Stimulated activated CD4-positive, alpha-beta T cell treated with anti-CD3 and anti-CD28 coated beads, Interleukin-12 subunit alpha, Interleukin-12 subunit beta, amount 100 ng/mL, for 48 hours (primary cell): ENCODE results near the gene RUFY3.
A peak's percentile ranks its signal among the peaks of the same experiment; 100 is the strongest.
"Not testable (repeated sequence)": the region's sequence is repeated elsewhere in the genome, so short reads cannot be mapped to it uniquely, and the experiment has no call there.

Source experiments
- DNase-seq, 3 donors: peaks; one replicate each; pipeline ENCODE4 v3.0.0-alpha.2; 2020; ENCODE audit warnings: low read depth in 2 of 3, low spot score in 1 of 3

Gene RUFY3

DNA sequence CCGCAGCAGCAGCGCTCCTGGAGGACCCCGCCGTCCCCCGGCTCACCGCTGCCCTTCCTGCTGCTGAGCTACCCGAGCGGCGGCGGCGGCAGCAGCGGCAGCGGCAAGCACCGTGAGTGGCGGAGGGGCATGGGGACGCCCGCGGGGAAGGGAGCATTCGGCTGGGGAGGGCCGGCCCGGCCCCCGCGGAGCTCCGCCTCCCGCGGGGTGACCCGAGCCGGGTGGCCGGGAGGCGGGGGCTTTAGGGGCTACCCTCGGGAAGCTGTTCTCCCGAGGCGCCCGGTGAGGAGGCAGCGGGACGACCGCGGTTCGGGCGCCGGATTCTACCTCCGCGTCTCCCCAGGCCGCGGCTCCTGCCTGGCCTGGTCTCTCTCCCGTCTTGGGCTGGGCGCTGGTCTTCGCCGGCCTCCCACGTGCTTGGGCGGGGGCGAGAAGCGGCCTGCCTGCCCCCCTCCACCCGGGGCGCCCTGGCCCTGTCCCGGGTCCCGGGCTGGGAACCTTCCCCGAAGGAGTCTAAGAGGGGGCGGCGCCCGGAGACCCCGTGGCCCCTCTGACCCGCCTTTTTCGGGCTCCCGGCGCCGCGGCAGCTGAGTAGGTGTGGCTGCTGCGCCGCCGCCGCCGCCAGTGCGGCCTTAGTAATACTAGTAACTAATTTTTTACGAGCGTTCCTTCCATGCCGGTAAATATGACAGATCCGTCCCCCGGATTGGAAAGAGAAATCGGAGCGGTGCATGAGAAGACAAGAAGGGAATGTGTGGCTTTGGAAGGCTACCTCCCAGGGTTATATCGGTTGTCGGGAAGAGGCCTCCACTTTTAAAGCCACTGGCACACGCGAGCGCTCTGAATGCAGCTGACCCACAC is 16.4 kb upstream of the RUFY3 start:
- peak; percentile 34 to 64 (median 39) for DNase-seq

DNA sequence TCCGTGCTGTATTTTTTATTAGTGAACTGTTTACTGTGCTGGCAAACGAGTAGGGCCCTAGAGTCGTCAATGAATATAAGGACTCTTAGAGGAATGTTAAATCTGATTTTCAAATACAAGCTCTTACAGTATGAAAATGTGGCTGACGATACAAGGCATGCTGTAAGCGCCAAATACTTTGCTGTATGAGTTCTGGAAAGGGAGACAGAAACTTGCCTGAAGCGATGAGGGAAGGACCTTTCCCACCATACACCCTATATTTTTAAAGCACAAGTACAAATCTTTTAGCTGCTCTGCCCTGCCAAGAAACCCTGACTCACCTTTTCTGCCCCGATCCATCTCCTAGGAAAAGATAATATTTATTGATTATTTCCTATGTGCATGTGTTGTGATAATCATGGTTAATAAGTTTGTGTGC is 15.7 kb upstream of the RUFY3 start:
- no peak for DNase-seq

DNA sequence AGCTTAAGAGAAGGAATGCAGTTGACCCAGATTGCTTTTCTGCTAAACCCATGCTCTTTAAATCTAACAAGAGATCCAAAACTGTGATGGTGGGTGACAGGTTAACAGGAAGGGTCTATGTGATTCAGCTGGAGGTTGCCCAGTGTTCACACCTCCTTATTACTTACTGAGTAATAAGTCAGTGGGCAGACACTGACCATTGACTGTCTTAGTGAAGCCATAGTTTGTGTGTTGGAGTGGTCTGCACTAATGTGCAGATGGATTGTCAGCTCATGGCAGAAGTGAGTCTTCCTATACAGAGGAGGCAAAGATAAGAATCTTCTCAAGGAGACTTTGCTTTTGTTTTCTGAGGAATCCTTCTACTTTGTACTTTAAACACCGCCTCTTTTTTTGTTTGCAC is 15.2 kb upstream of the RUFY3 start:
- DNase-seq, result no peak

GRCh38 chr4:70709611-70710205 is 12.1 kb upstream of the RUFY3 start:
- no peak for DNase-seq

GRCh38 chr4:70711599-70711998 is 10.2 kb upstream of the RUFY3 start:
- DNase-seq, result no peak

DNA sequence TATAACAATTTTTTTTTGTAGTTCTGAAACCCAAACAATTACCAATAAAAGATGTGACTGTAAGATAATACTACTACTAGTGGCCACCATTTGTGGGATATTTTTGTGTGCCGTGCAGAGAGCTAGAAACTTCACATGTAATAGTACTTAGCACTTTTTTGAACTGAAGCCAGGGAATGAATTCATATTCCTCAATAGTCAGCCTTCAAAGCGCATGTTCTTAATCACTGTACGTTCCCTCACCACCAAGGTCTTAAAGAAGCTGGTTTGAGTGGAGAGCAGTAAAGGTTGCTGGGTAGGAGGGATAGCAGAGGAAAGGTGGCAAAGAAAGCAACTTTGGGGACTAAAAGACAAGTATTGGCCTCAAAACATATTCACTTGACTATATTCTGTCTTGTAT is 9.6 kb upstream of the RUFY3 start:
- DNase-seq, result no peak

GRCh38 chr4:70712604-70713452 is 8.9 kb upstream of the RUFY3 start:
- no peak for DNase-seq

DNA sequence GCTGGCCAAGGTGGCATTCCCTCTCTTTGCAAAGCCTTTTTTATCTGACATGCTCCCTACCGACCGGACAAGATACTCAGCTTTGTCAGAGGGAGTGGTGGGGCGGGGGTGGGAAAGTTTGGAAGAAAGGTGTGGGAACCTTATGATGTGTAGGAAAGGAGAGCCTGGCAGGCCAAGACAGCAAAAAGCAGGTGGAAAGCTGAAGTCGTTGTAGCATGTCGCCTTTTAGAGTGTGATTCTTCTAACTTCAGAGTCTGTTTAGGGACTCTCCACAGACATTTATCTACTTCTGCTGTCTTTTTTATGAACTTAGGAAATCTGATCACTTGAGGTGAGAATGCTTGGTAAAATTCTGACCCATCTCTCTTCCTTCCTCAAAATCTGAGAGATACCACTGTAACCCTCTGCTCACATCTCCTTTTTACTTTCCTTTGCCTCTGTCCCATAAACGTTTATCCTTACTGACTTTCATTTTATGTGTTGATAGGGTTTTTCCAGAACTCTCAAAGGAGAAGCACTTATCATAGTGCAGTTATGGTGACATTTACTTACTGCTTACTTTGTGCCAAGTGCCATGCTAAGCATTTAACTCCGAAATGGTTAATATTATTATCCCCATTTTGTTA is 8.2 kb upstream of the RUFY3 start:
- no peak for DNase-seq

DNA sequence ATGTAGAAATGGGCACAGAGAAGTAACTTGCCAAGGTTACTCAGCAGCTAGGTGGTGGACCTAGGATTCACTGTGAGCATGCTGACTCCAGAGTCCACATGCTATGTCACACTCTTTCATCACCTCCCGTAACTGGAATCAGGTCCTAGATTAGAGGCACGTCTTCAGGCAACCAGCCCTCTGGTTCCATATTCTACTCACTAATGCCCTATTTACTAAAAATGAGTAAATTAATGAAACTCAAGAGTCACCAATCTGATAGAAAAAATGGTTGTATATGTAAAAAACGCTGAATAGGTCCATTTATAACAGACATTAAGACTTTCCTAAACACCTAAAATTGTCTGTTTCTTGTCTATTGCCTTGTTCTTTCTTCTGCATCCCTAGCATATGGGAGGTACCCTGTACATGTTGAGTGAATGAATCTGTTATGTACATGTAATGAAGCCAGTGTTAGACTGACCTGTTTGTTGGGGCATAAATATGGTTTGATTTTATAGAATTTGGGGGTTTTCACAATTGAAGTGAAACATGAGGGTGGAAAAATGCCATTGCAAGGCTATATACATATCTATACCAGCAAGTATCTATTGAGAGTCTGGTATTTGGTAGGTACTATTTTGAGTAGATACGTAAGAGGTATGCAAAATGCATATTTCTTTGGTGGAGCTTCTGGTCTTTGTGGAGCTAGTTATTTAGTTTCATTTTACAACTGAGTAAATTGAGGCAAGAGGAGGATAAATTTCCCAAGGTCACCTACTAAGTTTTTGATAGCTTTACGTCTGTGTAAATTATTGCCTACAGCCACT is 7.5 kb upstream of the RUFY3 start:
- no peak for DNase-seq

GRCh38 chr4:70715097-70715496 is 6.7 kb upstream of the RUFY3 start:
- DNase-seq, result no peak

DNA sequence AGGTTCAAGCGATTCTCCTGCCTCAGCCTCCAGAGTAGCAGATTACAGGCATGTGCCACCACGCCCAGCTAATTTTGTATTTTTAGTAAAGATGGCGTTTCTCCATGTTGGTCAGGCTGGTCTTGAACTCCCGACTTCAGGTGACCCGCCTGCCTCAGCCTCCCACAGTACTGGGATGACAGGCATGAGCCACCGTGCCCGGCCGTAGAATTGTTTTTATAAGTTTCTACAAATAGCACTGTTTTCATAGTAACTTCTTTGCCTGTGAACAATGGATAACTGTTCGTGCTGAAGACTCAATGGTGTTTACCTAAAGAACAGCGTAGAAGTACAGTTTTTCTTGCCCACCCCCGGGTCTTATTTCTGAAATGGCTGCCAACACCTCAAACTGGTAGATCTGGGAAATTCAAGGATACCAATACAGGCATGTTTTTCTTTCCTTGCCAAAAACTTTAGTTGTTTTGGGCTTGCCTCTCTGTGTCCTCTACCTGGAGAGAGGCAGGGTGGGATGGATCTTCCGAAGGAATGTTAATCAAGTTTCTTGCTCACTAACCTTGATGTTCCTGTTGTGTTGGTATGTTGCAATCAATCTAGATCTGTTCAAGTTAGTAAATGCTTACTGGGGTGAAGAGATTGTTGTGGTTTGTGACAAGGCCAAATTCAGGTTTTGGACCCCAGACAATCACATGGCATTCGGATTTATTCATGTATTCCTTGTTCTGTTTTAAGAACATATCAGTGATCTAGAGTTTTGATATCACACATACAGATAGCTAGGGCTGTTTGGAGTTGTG is 2.8 kb upstream of the RUFY3 start:
- DNase-seq, result no peak

DNA sequence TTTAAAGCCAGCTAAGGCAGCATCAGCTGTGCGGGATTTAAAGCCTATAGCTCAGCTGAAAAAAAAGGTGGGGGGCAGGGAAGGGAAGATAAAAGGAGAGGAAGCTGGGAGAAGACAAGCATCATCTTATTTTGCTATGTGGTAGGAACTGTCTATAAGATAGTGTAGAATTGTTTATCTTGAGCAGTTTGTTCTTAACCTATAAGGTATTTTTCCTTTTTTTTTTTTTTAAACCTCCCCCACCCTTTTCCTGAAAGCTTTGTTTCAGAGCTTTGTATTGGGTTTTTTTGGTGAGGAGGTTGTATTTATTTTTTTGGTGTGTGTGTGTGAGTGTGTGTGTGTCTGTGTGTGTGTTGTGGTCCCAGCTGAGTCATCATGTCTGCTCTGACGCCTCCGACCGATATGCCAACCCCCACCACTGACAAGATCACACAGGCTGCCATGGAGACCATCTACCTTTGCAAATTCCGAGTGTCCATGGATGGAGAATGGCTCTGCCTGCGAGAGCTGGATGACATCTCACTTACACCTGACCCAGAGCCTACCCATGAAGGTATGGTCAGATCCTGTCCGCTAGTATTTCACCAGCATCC is 531 bp downstream of the RUFY3 start:
- no peak for DNase-seq

- no peak for DNase-seq
Measured at GRCh38 chr4:70724463-70724862, 2.7 kb downstream of the RUFY3 start.

- DNase-seq, result no peak
Measured at GRCh38 chr4:70725633-70726032, 3.9 kb downstream of the RUFY3 start.

- DNase-seq, result not testable (repeated sequence)
Measured at GRCh38 chr4:70726515-70726914, 4.8 kb downstream of the RUFY3 start.

DNA sequence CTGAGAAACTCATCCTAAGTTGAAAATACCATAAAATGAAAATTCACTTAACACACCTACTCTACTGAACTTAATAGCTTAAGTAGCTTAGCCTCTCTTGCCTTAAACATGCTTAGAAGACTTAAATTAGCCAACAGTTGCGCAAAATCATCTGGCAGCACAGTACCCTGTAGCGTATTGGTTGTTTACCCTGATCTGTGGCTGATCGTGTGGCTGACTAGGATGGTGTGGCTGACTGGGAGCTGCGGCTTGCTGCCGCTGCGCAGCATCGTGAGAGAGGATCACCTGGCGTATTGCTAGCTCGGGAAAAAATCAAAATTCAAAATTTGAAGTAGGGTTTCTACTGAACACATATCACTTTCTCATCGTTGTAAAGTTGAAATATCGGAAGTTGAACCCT is 6.3 kb downstream of the RUFY3 start:
- DNase-seq, result no peak

- DNase-seq, result not testable (repeated sequence)
Measured at GRCh38 chr4:70732878-70733277, 11.1 kb downstream of the RUFY3 start.

DNA sequence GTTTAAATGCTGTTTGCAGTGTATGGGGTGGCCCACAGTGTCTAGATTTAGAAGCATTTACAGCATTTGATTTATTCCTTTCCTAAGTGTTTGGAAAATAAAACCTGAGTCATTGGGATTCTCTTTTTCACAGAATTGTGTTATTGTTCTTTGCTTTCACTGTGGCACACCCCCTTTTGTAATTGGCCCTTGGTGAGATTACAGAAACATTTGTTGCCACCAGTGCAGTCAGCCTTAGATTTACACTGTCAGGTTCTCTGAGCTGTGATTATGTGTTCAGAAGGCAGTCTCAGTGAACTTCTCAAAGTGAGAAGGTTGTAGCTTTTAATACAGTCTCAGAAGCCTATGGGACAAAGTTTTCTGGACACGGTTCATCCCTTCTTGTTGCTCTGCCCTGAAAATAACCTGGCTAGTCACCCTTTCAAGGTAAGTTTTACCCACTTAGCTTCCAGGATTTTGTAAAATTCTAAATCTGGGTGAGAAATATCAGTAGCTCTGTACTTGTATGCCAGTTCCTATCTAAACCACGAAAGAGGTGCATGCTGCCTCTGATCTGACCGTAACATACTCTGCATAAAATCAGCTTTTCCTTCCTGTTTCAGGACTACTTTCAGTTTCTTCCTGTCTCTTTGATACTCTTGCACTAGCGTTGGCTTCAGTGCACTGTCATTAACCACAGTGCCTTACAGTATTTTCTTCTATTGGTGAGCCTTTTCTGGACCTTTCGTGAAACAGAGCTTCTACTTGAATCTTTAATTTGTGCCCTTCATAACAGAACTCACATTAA is 12.6 kb downstream of the RUFY3 start:
- peak in 1 of 3 donors; percentile 7 for DNase-seq

DNA sequence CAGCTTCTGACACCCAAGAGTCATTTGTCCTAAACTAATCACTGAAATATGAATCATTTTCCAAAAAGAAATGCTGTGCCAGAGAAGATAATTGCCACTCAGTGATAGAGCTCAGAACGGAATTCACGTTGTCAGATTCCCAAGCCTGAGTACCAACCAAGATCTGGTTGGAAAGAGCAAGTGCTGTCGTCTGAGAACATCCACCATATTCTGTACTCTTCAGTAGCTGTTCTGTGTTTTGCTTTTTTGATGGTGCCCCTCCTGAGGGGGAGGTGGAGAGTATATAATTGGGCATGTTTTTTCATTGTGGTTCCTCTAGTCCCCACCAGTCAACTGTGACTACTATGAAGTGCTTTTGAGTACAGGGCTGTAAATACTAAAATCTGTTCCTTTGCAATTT is 13.2 kb downstream of the RUFY3 start:
- DNase-seq, result no peak
